GM12878 (cell line): ENCODE measurements around the gene CLDN16. TPM values are rescaled to one million over a fixed set of nuclear protein-coding genes. Genes with fewer than 3 reads are reported as not detected.

Experiments used
- ATAC-seq: fragments of 200-7000 bp; cut with Tn5 transposase; 3 replicates; pipeline ENCODE4 v1.9.1; 2020; ENCODE audit warnings: mild to moderate bottlenecking, moderate library complexity
- BruUV-seq: library from RNA; stranded (reverse); fragments of 400-500 nt; replicated peaks from 2 replicates; lab custom pipeline; 2021; lab: Mats Ljungman, UMichigan
- CTCF ChIA-PET: fragments of 300-600 bp; sonication (Branson Sonifier 250); formaldehyde crosslinking; extraction: SDS; loops from one replicate; lab custom pipeline; 2021; ENCODE audit warnings: inconsistent platforms; lab: Yijun Ruan, JAX
- POLR2A ChIA-PET: fragments of 350-600 bp; formaldehyde crosslinking; extraction: SDS; loops from one replicate; lab custom pipeline; 2021; ENCODE audit warnings: inconsistent platforms; lab: Charles Lee
- RAD21 ChIA-PET: fragments of 300-600 bp; sonication (Branson Sonifier 250); formaldehyde crosslinking; loops from one replicate; lab custom pipeline; 2023; ENCODE audit warnings: antibody characterized with exemption; ENCODE audit not compliant: unreplicated experiment; lab: Charles Lee
- SMC1A ChIA-PET: fragments of 300-600 bp; sonication (Branson Sonifier 250); formaldehyde crosslinking; loops from one replicate; lab custom pipeline; 2023; ENCODE audit not compliant: unreplicated experiment, uncharacterized antibody; lab: Charles Lee
- DNase-seq: peaks from one replicate; pipeline ENCODE4 v3.0.0-alpha.2; 2011; ENCODE audit warnings: low read depth, low spot score
- FAIRE-seq: peaks from 3 replicates; lab custom pipeline; 2011; peaks lifted over from hg19 to GRCh38; lab: Jason Lieb, UNC
- H2AFZ ChIP-seq: 2 replicates; pipeline ENCODE4 v1.6.0; 2011; ENCODE audit warnings: low read depth, low read length, control low read depth; ENCODE audit not compliant: control insufficient read depth
- H3K27ac ChIP-seq: 2 replicates; pipeline ENCODE4 v1.5.1; 2011; ENCODE audit warnings: control low read depth; ENCODE audit not compliant: control insufficient read depth, insufficient read depth
- H3K27me3 ChIP-seq, 2 experiments: replicated peaks in 1 of 2; 2 replicates each; pipeline versions ENCODE4 v1.6.0 to v1.6.1; 2011; ENCODE audit warnings: low read length in 1 of 2; ENCODE audit not compliant: control insufficient read depth in 2 of 2, insufficient read depth in 2 of 2
- H3K36me3 ChIP-seq, 2 experiments: 2 replicates each; pipeline ENCODE4 v1.5.1; 2011; ENCODE audit warnings: low read length in 1 of 2; ENCODE audit not compliant: control insufficient read depth in 2 of 2, insufficient read depth in 2 of 2
- H3K4me1 ChIP-seq: 2 replicates; pipeline ENCODE4 v1.6.1; 2011; ENCODE audit warnings: mild to moderate bottlenecking, low read length, moderate library complexity, mixed read lengths; ENCODE audit not compliant: control insufficient read depth, insufficient read depth
- H3K4me2 ChIP-seq: 2 replicates; pipeline ENCODE4 v1.6.0; 2011; ENCODE audit warnings: control low read depth; ENCODE audit not compliant: control insufficient read depth, insufficient read depth
- H3K4me3 ChIP-seq: fragments of 200-600 bp; sonication (generic); 2 replicates; pipeline ENCODE4 v1.5.1; 2016
- H3K79me2 ChIP-seq: 2 replicates; pipeline ENCODE4 v1.6.0; 2011; ENCODE audit warnings: low read length; ENCODE audit not compliant: control insufficient read depth, insufficient read depth
- H3K9ac ChIP-seq: 2 replicates; pipeline ENCODE4 v1.8.0; 2011; ENCODE audit warnings: low read length, control low read depth, mixed read lengths; ENCODE audit not compliant: control insufficient read depth, insufficient read depth
- H3K9me3 ChIP-seq: replicated peaks from 3 replicates; pipeline ENCODE4 v1.5.1; 2011; ENCODE audit warnings: mild to moderate bottlenecking, low read length; ENCODE audit not compliant: control insufficient read depth, insufficient read depth
- H4K20me1 ChIP-seq: 2 replicates; pipeline ENCODE4 v1.6.0; 2011; ENCODE audit not compliant: control insufficient read depth, insufficient read depth
- CUX1 ChIP-seq: IDR thresholded peaks from 2 replicates; pipeline ENCODE4 v1.6.1; 2012; ENCODE audit warnings: improper control_type of control experiment, low read depth, low read length; ENCODE audit not compliant: insufficient replicate concordance
- MXI1 ChIP-seq: fragments of 150-350 bp; IDR thresholded peaks from 2 replicates; pipeline ENCODE4 v1.6.1; 2011; ENCODE audit warnings: low read depth, mild to moderate bottlenecking, inconsistent platforms, low read length, improper control_type of control experiment
- NR2F1 ChIP-seq: fragments of 450-650 bp; conservative IDR thresholded peaks from 2 replicates; pipeline ENCODE4 v1.6.1; 2017; ENCODE audit warnings: mild to moderate bottlenecking
- in situ Hi-C: fragments of 300-500 bp; cut with MboI; formaldehyde crosslinking; loops from 9 replicates; pipeline ENCODE4 v1.14.3; 2018; ENCODE audit warnings: mixed read lengths
- intact Hi-C: fragments of 100-400 bp; cut with micrococcal nuclease; formaldehyde crosslinking; loops from one replicate; pipeline ENCODE4 v1.14.2; 2022; ENCODE audit not compliant: unreplicated experiment
- polyA plus RNA-seq, 11 experiments: library from polyadenylated mRNA; depleted of rRNA in 4 of 11; unstranded in 6 of 11; stranded (reverse) in 5 of 11; fragments of >200 nt; fragmentation: Nextera tagmentation in 4 of 11; fragmentation: Illumina TruSeq in 1 of 11; extraction: Ambion mirVana in 4 of 11; extraction: Trizol in 1 of 11; gene quantifications; 1 replicate in 1 of 11; 2 replicates in 10 of 11; pipeline versions ENCODE4 v1.2.1 to v1.2.3, GENCODE V29; 2011 to 2016; ENCODE audit warnings: inconsistent platforms in 2 of 11, missing spikeins in 2 of 11, low read depth in 1 of 11
- total RNA-seq, 4 experiments: library from RNA; depleted of rRNA in 3 of 4; stranded (reverse); fragments of >200 nt in 3 of 4; fragmentation: Illumina TruSeq in 1 of 4; extraction: Trizol in 1 of 4; gene quantifications; 2 replicates each; pipeline versions ENCODE4 v1.2.1 to v1.2.3, GENCODE V29; 2013 to 2021

The CLDN16 gene
- total and polyA plus RNA-seq, 10 of the 15 experiments (the other 5 are each of a cell fraction or from before 2014, with no cell fraction given), result 3.2 to 26.6 (median 4.0) TPM

- no peak overlapping the region for H2AFZ ChIP-seq
- RAD21 ChIA-PET, result interaction anchor here (1.4 kb wide), 1 partner anchor 9 kb away, joined by 3 read pairs; no protein-coding TSS in a partner anchor
Observed at GRCh38 chr3:190396001-190396400, 8.0 kb downstream of the CLDN16 start.

More at GRCh38 chr3:190396001-190396400, 8.0 kb downstream of the CLDN16 start:
- Histone ChIP-seq H3K27ac (no peak overlapping the region), H3K36me3 (no peaks in the 10 kb centered on the region), H4K20me1 (no peaks in the 10 kb centered on the region), H3K9me3 (no peaks in the 10 kb centered on the region), H3K9ac (no peak overlapping the region), H3K4me3 (no peak overlapping the region), H3K4me2 (no peak overlapping the region), H3K4me1 (no peaks in the 10 kb centered on the region)
- CTCF ChIA-PET, result interaction anchor here (0.7 to 1.6 kb wide), 5 partner anchors 10 to 871 kb away, joined by 3 to 4 read pairs (median 3); no protein-coding TSS in a partner anchor
- intact Hi-C loops (no loop called here), in situ Hi-C loops (no loop called here)
- SMC1A ChIA-PET, result interaction anchor here (0.6 kb wide), 1 partner anchor 101 kb away, joined by 3 read pairs; no protein-coding TSS in a partner anchor
- POLR2A ChIA-PET, result no interaction called here
- no peak for FAIRE-seq
- ATAC-seq, result no peak
- DNase-seq, result no peak
- BruUV-seq, result no TSS peak
- TF ChIP-seq CUX1 (no peak), MXI1 (no peak), NR2F1 (no peak)
- TF ChIP-seq, all 136 proteins: peak for 0
- no peaks in the 10 kb centered on the region for H3K27me3 ChIP-seq
- H3K79me2 ChIP-seq, result no peaks in the 10 kb centered on the region
